ENCODE results near the gene TMCO4. TPM values are rescaled to one million over a fixed set of nuclear protein-coding genes. Genes with fewer than 3 reads are reported as not detected.
"Not testable (repeated sequence)": the region's sequence is repeated elsewhere in the genome, so short reads cannot be mapped to it uniquely, and the experiment has no call there.

The TMCO4 gene
- total RNA-seq, 1 donor: 25.3 TPM

DNA sequence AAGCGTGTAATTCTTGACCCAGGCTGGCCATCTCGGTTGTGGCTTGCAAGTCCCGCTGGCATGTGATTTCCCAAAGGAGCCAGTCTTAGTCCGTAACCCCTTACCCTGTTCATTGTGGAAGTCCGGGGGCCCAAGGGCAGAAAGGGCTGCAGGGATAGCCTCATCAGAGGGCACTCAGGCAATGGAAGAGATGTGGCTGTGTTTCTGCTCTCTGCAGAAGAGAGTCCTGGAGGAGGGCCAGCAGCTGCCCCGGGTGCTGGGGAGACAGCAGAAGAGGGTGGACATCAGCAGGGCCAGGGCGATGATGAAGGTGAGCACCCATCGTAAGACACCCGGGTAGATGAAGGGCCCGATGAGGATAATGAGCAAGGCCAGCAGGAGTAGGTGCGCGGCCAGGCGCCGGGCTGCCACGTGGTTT, 14.5 kb upstream of the TMCO4 start:
- no peak for DNase-seq (ENCODE audit: low read depth in 2 of 3, low spot score in 2 of 3)

- DNase-seq (ENCODE audit: low read depth in 2 of 3, low spot score in 2 of 3): no peak
These were observed 13.9 kb upstream of the TMCO4 start for GRCh38 chr1:19813643-19813960.

DNA sequence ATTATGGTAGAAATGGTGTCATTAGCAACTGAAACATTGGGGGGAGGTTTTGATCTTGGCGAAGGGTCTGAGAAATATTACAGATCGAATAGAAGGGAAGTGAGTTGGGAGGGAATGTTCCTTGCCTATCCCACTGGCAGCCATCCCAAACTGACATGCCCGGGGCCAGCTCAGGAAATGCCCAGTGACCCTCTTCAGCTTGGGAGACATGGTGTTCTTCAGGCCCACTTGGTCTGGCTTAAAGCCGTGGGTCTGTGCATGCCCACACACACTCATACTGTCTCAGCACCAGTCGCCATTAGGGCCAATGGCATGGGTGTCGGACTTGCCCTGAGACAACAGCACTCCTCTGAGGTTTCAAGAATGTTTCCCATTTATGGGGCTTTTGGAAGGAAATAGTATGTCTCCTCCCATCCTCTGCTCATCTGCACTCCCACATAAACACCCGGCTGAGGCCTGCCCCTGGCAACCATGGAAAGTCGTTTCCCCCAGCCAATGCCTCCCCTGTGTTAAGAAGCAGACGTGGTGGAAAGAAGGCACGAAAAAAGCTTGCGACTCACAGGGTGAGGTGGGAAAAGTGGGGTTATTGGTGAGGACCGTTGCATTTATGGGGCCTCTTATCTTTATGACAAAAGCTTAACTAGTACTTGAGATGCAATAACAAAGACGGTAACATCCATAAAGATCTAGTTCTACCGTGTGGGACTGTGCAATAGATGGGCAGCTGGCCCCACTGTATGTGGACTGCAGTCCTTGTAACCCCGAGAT, 13.3 kb upstream of the TMCO4 start:
- DNase-seq (ENCODE audit: low read depth in 2 of 3, low spot score in 2 of 3): no peak

DNA sequence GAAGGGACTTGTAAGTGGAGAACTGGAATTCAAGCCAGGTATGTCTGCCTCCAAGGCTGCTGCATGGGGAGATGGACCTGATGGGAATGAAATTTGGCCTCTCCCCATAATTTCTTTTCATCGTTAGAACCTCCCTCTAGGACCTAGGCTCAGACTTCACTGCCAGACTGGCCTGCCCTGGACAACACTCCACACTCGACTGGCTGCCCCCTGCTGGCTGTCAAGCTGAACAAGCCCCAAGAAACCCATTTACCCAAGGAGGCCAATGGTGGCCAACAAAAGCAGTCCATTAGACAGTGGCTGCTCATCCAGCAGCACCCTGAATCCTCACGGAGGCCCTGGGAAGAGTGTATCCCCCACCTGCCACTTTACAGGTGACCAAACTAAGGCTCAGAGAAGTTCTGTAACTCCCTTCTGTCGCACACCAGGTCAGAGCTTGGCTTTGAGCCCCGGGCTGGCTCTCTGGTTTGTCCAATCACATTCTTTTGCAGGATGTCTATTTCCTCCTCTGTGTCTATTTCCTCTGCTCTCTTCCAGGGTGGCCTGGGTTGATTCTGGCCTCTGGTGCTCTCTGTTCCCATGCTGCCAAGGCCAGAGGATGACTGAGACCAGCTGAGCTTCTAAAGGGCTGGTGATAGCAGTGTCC, 11.6 kb upstream of the TMCO4 start:
- peak in 2 of 3 donors; percentile 17 to 44 for DNase-seq (ENCODE audit: low read depth in 2 of 3, low spot score in 2 of 3)

DNA sequence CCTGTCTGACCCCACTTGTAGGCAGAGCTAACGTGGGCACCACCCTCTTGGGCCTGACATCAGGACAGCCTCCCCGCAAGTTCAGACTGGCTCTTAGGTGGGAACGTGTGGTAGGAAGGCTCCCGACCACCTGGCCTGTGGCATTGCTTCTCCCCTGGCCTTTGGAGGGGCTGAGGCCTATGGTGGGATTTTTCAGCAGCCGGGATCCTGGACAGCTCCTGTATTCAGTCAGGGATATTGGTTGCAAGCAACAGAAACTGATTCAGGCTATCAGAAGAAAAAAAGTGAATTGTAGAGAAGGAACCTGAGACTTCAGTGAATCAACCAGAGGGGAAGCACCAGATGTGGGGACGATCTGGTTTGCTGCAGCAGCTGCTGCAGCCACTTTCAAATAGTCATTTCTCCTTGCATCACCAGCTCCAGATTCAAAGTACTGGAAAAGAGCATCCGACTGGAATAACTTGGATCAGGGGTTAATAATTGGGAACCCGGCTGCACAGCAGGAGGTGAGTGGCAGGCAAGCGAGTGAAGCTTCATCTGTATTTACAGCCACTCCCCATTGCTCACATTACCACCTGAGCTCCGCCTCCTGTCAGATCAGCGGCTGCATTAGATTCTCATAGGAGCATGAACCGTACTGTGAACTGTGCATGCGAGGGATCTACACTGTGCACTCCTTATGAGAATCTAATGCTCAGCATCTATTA, 9.5 kb upstream of the TMCO4 start:
- no peak for DNase-seq (ENCODE audit: low read depth in 2 of 3, low spot score in 2 of 3)

DNA sequence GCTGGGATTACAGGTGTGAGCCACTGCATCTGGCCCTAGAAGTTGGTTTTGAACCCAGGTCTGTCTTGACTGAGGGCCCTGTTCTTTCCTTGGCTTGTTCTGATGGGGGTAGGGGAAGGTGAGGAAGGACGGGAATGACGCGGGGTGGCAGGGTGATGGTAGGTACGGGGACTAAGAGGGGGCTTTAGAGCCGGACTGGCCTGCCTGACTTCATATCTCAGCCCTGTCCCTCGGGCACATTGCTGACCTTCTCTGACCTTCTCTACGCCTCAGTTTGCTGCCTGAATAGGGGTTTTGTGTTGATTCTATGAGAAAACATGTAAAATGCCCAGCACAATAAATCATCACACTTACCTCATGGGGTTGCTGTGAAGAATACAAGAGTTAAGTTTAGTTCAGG, 8.6 kb upstream of the TMCO4 start:
- DNase-seq (ENCODE audit: low read depth in 2 of 3, low spot score in 2 of 3): no peak

DNA sequence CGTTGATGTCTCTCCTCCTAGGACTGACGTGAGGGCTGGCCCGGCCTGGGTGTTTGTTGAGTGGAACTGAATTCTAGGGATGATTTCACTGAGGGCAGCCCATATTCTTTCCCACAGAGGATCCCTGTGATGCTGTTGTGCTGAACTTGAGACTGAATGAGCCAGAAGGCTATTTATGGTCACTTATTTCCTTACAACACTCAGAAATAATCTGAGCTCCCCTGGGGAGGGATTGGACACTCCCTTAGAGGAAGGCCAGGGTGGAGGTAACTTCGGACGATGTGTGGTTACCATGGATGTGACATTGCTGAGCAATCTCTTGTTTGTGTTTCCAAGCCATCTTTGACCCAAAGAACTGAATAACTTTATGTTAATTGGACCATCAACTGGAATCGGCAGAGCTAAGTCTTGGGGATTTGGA, 5.1 kb upstream of the TMCO4 start:
- no peak for DNase-seq (ENCODE audit: low read depth in 2 of 3, low spot score in 2 of 3)

GRCh38 chr1:19802269-19802668, 2.6 kb upstream of the TMCO4 start:
- DNase-seq (ENCODE audit: low read depth in 2 of 3, low spot score in 2 of 3): no peak

- DNase-seq (ENCODE audit: low read depth in 2 of 3, low spot score in 2 of 3): peak; percentile 31 to 62 (median 46)
These were observed 524 bp upstream of the TMCO4 start for GRCh38 chr1:19800076-19800804.

GRCh38 chr1:19798486-19799229, 1.1 kb downstream of the TMCO4 start:
- DNase-seq (ENCODE audit: low read depth in 2 of 3, low spot score in 2 of 3): no peak

DNA sequence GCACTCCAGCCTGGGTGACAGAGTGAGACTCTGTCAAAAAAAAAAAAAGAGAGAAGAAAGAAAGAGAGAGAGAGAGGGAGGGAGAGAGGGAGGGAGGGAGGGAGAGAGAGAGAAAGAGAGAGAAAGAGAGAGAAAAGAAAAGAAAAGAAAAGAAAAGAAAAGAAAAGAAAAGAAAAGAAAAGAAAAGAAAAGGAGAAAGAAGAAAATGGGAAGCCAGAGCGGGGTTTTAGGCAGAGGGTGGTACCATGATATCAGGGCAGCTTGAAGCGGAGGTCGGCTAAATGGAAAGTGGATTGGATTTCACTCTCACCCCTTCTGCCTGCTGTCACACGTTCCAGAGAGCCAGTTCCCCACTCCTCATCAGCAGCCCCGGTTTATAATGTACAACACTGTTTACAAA, 1.9 kb downstream of the TMCO4 start:
- DNase-seq (ENCODE audit: low read depth in 2 of 3, low spot score in 2 of 3): no peak

DNA sequence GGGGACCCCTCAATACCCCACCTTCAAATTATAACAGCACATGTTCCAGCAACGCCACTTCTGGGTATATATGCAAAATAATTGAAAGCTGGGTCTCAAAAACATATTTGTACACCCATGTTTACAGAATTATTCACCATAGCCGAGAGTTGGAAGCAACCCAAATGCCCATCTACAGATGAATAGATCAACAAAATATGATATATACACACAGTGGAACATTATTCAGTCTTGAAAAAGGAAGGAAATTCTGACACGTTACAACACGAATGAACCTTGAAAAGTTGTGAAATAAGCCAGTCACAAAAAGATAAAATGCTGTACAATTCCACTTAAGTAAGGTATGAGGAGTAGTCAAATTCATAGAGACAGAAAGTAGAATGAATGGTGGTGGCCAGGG, 5.1 kb downstream of the TMCO4 start:
- DNase-seq (ENCODE audit: low read depth in 2 of 3, low spot score in 2 of 3): no peak

- no peak for DNase-seq (ENCODE audit: low read depth in 2 of 3, low spot score in 2 of 3)
These were observed 6.2 kb downstream of the TMCO4 start for GRCh38 chr1:19793360-19794046.

- no peak for DNase-seq (ENCODE audit: low read depth in 2 of 3, low spot score in 2 of 3)
These were observed 7.3 kb downstream of the TMCO4 start for GRCh38 chr1:19792237-19793002.

- not testable (repeated sequence) for DNase-seq (ENCODE audit: low read depth in 2 of 3, low spot score in 2 of 3)
These were observed 9.4 kb downstream of the TMCO4 start for GRCh38 chr1:19790061-19790975.

DNA sequence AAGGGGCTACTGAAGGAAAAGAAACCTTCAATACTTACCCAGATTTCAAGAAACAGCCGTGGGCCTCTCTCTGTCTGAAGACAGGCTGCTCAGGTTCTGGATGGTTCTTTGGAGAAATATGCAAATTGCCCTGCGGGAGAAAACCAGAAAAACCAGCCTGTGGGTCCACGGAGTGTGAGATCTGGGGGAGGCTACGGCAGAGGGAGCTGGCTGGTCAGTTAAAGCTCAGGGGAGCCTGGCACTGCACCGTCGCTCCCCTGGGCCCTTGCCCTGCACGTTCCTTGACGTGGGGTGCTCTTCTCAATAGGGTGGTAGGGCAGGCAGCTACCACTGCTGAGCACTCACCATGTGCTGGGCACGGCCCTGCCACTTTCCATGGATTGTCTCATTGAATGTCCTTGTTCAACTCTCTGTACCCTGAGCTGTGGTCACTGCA, 12.7 kb downstream of the TMCO4 start:
- DNase-seq (ENCODE audit: low read depth in 2 of 3, low spot score in 2 of 3): no peak

GRCh38 chr1:19785660-19786059, 14.1 kb downstream of the TMCO4 start:
- no peak for DNase-seq (ENCODE audit: low read depth in 2 of 3, low spot score in 2 of 3)

GRCh38 chr1:19780267-19780877, 19.3 kb downstream of the TMCO4 start:
- DNase-seq (ENCODE audit: low read depth in 2 of 3, low spot score in 2 of 3): no peak
